OCI-M2 (cell line): ENCODE data around the gene IL1RL2.

Experiments used
- DNase-seq: peaks from one replicate; lab custom pipeline; 2025; ENCODE audit not compliant: unreplicated experiment; lab: John Stamatoyannopoulos, UW

The IL1RL2 gene

DNA sequence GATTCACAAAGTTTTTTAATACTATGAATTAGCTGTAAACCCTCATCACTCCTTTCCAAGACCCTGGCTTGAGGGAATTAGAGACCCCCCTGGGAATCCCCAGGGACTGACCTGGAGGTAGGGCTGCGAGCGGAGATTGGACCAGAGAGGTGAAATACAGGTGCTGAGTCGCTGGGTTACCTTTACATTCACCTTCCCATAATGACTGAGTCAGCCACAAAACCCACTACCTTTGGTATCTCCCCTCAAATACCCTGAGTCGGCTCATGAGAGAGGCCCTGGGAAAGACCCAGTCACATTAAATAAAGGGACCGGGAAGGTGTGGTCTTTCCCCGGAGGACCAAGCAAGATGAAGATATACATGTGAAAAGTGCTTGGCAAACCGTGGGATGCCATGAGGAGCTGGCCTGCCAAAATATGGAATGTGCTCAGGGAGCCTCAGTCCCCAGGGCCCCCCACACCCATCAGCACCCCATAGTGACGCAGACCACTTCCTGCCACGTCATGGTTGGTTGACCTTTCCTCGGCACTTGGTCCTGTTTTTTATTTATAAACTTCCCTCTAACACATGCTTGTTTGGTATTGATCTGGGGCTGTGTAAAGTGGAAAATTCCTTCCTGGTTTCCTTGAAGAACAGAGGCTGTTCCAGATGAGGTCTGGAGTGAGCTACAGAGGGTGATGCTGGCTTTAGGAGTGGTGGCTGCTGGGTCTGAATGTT is 51.4 kb downstream of the IL1RL2 start:
- DNase-seq: no peak

DNA sequence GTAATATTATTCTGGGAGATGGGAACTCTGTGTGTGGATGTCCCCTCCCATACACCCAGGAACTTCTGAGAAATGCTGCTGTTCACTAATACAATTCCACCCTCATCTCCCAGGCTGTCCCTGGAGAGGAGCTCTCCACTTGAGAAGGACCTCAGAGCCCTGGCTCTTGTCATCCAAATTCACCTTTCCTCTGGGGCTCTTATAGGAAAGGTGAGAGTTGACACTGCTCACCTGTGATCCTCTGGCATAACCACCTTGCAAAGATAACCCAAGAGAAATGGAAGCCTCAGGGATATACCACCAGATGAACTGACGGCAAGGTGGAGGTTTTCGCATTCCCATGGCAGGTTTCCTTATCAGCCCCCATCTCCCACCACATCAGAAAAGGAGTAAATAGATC is 52.0 kb downstream of the IL1RL2 start:
- DNase-seq: no peak

DNA sequence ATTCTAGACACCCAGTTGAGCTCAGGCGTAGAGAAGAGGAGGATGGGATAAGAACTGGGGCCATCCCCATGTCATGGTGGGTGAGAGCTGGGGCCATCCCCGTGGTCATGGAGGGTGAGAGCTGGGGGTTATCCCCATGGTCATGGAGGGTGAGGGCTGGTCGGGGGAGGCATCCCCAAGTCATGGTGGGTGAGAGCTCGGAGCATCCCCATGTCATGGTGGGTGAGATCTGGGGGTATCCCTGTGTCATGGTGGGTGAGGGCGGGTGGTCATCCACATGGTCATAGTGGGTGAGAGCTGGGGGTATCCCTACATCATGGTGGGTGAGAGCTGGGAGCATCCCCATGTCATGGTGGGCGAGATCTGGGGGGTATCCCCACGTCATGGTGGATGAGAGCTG is 52.5 kb downstream of the IL1RL2 start:
- no peak for DNase-seq

DNA sequence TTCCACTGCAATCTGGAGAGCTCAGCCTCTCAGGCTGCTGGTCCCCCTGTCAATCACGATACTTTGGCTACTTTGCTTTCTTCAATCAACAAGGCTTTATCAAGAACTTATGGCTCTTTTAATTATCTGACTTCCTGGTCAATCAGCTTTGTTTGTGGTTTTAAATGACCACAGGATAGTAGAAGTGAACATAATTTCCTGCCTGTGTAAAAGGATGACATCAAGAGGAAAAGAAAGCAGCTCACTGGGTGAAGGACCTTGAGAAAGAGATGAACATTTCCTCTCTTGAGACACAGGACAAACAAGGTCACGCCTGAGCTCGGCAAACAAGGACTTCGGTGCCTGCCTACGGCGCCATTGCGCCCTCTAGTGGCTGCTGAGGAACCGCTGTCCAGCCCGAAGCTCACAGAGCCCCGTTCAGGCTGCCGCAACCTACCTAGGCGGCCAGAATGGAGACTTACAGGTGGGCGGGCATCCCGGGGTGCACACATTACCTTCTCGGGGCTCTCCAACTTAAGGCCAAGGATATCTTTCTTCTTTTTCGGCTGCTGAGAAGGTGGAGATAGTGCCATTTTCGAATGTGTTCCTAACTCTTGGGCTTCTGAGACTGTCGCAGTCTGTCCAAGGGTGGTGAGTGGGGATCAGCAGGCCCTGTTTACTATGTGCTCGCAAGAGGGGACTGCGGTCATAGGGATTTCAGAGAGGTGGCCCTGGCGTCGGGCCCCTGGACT is 54.0 kb downstream of the IL1RL2 start:
- DNase-seq: no peak

DNA sequence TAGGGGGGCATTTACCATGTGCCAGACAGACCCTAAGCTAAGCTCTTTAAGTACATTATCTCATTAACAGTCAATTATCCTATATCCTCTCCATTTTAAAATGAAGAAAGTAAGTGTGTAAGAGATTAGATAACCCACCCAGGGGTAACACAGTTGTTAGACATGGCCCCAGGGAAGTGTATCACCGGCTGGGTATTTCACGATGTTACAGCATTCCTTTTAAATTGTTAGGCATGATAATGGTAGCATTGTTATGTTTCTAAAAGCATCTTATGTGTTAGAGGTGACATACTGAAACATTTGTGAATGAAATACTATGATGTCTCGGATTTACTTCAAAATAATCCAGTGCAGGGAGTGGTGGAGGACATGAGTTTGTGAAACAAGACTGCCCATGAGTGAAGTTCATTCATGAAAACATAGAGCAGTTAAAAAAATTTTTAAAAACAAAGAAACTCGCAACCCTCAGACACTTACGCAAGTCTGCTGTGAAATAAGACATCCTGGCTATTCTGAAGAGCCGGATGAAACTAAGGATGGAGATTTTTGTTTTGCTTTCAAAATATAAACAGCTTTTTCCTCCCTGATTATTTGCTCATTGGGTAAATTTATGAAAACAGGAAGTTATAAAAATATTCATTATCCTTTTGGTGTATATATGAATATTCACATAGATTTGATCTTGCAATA is 54.9 kb downstream of the IL1RL2 start:
- DNase-seq: no peak

DNA sequence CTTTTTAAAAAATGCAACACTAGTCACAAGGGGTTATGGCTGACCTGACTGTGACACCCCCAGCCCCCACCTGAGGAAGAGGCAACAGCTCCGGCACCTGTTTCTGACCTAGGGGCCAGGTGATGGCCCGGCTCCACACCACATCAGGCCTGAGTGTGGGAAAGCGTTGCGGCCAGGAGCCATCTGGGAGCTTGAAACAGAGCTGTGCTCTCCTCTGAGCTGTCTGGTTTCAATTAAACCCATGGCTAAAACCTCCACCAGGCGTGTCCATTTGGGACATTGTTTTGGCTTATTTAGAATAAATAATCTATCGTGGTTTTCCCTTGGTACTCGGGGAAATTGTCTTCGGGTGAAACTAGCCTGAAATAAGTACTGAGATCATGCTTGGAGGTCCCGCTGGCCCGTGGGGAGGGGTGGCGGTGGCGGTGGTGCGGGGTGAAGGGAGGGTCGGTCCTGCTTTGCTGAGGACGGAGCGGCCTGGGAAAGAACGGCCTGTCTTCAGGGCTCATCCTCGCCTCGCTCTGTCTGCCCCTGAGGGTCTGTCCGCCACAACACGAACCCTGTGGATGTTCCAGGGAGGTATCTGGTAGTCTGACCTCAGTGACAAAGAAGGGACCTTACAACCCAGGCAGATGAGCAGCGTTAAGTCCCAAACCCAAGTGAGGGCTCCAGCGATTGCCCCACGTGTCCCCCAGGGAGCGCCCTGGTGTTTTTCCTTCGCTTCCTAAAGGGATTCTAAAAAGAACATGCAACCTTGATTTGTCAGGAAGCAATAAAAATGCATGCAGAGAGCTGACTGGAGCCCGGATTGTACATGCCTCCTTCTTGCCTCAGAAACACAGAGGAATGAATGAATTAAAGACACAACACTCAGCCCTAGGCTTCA is 58.7 kb downstream of the IL1RL2 start:
- DNase-seq: no peak

DNA sequence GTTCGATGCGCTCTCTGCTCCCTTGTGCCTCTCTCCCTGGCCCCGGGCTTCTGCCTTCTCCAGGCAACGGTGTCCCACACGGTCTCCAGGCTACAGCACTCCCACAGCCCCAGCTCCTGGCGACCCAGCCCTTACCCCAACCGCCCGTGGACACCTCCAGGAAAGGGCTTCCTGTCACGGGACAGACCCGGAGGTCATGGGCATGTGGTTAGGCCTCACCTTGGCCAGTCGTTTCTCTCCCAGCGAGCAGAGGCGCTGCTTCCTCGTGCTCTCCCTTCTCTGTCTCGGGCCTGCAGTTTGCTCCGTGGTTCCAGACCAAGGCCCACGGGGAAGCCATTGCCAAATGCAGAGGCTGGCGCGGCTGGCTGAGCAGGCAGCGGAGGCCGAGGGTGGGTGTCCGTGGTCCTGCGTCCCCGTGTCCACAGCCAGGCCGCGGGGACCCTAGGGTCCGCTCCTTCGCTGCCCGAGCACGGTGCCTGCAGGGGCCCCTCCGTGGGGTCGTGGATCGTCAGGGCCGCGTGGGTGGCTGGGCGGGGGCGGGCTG is 63.5 kb downstream of the IL1RL2 start:
- DNase-seq: no peak

DNA sequence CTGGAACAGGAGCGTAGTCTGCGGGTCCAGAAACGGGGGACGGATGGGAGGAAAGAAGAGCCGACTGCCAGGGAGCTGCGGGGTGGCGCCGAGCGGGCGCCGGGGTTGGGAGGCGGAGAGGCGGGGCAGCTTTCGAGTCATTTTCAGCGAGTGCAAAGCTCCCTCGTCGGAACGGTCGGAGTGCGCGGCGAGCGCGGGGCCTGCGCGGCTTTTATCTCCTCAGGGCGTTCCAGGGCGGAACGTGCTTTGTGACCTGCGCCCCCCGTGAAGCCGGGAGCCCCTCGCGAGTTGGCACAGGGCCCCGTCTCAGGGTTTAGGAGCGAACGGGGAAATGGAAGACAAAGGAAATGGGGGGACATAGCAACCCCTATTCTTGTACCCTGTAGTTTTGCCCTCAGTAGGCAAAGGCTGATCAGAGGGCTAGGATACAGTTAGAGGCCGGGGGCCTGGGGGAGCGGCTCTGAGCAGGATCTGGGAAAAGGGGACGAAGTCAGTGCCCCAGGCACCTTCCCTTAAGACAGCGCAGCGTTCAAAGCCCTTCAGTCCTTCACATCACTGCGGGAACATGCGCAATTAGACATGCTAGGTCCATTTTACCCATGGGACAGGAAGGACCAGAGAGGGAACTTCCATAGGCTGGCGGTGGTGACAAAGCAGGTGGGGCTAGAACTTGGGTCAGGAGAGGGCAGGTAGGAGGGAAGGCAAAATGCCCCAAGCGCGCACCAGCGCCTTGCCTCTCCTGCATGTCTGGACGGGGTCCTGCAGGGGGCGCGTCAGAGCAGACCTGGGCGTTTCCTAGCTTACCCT is 64.4 kb downstream of the IL1RL2 start:
- DNase-seq: no peak

DNA sequence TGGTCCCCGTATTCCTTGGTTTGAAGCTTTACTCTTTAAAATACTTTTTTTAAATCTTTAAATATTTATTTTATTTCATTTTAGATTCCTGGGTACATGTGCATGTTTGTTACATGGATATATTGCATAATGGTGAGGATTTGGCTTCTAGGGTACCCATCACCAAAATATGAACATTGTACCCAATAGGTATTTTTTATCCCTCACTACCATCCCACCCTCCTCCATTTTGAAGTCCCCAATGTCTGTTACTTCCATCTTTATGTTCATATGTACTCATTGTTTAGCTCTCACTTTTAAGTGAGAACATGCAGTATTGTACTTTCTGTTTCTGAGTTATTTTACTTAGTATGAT is 65.0 kb downstream of the IL1RL2 start:
- DNase-seq: no peak

DNA sequence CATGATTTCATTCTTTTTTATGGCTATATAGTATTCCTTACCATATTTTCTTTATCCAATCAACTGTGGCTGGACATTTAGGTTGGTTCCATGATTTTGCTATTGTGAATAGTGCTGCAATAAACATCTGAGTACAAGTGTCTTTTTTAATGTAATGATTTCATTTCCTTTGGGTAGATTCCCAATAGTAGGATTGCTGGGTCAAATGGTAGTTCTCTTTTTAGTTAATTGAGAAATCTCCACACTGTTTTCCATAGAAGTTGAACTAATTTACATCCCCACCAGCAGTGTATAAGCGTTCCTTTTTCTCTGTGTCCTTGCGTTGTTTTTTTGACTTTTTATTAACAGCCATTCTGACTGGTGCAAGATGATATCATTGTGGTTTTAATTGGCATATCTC is 65.4 kb downstream of the IL1RL2 start:
- DNase-seq: no peak

DNA sequence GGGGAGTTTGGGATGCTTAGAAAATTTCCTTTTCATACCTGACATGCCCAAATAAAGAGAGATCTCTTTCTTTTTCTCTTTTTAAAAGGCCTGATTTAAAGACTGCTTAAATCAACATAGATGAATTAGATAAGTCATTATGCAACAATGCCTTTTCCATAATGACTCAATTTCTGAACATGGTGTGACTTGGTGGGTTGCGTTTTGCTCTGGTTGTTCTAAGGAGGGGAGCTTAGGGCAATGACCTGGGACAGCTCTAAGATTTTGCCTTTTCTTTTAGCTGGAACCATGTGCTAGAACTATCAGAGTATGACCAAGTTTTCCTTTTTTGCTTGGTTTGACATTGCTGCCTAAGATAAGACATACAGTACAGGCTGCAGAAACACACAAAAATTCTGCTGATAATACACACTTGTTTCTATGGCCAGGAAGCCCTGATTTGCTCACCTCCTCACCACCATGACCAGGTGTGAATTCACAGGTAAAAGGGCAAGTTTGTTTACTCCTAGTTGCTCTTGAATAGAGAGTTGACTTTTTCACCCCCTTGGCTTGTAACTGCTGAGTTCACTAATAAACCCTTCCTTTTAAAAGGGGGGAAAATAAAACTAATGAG is 66.4 kb downstream of the IL1RL2 start:
- no peak for DNase-seq

DNA sequence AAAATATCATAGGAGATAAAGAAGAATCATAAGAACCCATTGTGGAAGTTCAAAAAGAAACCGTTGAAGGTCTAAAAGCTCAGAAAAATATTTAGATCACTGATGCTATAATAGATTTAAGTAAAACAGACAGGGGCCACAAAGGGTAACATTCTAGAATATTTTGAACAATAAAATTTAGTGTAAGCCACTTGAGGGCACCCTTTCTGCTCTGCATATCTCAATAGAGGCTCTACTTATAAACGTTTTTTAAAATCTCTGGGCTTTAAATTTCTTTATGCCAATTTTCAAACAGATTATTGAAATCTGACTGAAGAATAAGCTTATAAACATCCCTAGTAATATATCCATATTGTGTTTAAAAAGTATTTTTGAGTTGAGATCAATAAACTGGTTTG is 66.9 kb downstream of the IL1RL2 start:
- no peak for DNase-seq

DNA sequence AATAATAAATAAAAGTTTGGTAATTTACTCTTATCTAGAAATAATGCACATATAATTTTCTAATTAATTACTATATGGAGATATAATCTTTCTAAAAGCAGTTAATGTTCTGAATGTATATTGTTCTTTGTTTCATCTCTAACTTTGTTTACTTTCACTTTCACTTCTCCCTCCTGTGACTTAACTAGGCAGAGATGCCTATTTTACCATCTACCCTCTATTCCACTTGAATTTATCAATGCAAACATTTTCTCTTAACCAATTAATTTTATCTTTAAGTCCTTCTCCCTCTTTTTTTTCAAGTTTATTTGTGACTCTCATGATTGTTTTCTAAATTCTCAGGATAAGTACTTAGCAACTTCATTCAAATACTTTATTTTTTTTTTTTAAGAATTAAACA is 69.5 kb downstream of the IL1RL2 start:
- no peak for DNase-seq

DNA sequence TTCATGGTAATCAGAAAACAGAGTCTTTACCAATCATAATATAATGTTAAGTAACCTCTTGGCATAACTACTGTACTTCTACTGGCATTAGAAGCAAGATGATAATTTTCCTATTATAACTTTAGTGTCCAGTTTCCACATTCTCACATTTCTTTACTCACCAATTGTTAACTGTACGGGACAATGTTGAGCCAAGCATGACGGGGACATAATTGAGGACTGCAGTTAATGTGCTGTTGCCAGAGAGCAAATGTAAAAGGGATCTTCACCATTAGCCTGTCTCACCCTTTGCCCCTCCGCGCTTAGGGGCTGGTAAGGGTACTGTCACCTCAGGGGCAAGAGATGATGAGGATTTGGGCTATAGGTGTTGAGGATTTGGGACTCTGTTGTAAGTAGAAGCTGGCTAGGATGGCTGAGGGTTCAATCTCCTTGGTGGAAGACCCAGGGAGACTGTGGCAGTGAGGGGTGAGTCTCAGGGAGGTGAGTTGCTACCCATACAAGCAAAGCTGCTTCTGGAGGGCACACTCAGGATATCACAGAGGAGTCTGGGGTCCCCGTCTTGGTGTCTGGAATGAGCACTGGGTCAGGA is 70.1 kb downstream of the IL1RL2 start:
- DNase-seq: no peak

DNA sequence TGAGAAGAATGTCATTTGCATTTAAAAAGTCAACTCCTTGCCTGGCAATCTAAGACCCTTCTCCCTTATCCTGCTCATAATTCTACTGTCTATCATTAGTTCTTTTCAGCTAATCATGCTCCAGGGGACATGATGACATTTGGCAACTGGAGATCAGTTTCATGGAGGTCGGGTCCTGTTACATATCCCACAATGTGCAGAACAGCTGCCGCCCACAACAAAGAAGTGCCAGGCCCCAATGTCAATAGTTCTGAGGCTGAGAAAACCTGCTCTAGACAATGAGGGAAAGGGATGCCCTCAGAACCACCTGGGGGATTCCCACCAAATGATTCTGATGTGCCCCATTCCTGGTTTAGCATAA is 71.2 kb downstream of the IL1RL2 start:
- no peak for DNase-seq

DNA sequence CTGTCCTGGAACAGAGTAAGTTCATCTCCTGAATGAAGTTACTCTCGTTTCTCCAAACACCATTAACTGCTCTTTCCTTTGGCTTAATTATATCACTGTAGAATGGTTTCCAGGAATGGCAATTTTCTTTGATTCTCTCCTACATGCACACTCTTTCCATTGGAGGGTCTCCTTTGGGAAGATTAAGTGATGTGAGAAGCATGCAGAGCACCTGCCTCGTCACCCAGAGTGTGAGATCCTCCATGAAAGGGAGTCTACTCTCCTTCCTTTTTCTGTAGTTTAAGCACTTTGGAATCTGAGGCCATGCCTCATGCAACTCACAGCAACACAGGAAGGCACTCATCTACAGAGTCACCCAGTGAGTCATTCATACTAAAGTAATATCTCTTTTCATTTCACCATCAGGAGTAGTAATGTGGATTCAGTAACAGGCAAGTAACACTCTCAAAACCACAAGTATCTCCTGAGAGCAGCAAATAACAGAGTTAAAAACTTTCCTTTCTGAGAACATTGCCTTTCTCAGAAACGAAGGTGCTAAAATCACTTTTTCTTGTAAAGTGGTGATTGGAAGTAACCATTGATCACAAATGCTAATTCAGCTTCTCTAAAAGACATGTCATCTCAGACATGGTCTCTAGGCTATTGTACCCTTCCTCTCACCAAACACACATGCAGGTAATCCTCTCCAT is 71.7 kb downstream of the IL1RL2 start:
- no peak for DNase-seq

DNA sequence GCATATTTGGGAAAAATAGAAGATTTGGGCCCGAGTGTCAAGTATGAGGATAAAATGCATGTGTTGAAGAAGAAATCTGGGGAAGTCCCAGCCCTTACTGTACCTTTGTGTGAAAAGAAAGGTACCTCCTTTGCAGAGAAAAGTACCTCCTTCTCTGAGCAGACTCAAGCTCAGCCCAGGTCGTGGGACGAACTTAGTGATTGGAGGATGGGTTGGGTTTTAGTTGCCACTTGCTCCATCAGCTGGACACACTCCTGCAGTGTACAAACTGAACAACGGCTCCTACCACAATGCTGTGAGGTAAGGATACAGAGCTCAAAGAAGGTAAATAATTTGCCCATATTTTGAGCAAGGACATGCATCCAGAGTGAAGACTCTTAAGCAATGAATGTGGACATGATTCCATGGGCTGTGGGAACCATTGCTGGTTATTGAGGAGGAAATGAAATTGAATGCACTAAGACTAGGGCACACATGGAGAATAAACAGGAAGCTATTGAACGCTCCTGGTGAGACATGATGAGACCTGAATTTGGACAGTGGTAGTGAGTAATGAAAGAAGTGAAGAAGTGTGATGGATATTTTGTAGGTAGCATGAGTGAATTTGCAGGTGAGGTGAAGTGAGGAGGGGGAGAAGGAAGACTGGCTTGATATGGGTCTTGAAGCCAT is 74.8 kb downstream of the IL1RL2 start:
- no peak for DNase-seq
